COR-L47 (cell line): ENCODE results near the gene DNAAF1.

ENCODE experiments used
- DNase-seq: peaks from one replicate; lab custom pipeline; 2025; lab: John Stamatoyannopoulos, UW

The DNAAF1 gene

GRCh38 chr16:84124257-84125073 is 20.6 kb upstream of the DNAAF1 start:
- DNase-seq: no peak

GRCh38 chr16:84131117-84131516 is 14.0 kb upstream of the DNAAF1 start:
- DNase-seq: no peak

- no peak for DNase-seq
Measured at GRCh38 chr16:84132527-84133285, 12.4 kb upstream of the DNAAF1 start.

GRCh38 chr16:84136331-84137125 is 8.6 kb upstream of the DNAAF1 start:
- no peak for DNase-seq

GRCh38 chr16:84137287-84137686 is 7.8 kb upstream of the DNAAF1 start:
- DNase-seq: no peak

DNA sequence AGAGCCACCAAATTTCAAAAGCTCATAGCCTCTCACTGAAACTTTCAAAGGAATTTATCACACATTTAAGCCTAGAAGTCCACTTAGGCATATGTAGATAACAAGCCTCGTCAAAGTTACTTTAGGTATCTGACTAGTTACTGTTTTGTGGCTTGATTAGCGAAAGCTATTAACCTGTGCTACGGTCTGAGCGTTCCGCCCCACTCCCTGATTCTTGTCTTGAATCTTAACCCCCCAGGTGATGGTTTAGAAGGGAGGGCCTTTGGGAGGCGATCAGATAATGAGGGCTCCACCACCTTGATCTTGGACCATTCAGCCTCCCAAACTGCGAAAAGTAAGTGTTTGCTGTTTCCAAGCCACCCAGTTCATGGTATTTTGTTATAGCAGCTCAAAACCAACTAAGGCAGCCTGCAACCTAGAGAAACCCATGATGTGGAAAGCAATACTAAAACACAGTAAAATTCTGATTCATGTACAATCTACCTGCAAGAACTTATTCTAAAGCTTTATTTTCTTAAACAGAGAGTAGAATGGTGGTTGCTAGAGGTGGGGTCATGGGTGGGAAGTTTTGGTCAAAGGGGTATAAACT is 7.2 kb upstream of the DNAAF1 start:
- no peak for DNase-seq

DNA sequence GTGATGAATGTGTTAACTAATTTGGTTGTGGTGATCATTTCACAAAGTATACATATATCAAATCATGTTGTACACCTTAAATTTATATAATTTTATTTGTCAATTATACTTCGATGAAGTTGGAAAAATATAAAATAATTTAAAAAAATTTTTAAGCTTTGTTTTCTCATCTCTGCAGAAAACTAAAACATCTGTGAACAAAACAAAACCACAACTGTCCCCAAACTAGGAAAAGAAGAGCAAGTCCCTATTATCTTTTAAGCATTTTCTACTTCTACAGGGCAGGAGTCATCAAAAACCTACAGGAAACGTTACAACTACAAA is 6.6 kb upstream of the DNAAF1 start:
- no peak for DNase-seq

GRCh38 chr16:84138824-84139627 is 6.1 kb upstream of the DNAAF1 start:
- DNase-seq: no peak

DNA sequence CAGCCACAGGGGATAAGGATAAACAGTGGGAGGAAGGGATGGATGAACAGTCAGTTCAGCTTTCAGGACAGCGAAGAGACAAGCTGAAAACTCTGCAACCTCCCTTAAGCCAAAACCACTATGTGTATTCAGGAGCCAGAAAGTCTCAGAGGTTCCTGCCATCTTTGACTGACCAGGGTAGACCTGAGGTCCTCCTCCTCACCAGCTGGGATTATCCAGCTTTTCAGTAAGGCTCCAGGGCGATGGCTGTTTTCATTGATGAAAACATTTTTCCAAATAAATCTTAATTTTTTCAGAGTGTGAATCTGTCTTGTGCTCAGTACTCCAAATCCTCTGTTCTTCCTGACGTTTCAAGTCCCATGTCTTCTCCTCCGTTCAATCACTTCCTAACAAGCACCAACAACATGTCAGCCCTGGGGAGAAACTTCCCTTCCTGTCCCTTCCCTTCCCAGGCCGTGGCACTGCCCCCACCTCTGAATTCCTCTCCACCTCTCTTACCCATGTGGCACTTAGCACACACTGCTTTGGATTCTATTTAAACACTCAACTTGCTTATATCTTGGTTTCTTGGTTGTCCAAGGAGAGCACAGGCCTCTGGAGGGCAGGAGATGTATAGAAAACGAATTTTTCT is 5.4 kb upstream of the DNAAF1 start:
- no peak for DNase-seq

DNA sequence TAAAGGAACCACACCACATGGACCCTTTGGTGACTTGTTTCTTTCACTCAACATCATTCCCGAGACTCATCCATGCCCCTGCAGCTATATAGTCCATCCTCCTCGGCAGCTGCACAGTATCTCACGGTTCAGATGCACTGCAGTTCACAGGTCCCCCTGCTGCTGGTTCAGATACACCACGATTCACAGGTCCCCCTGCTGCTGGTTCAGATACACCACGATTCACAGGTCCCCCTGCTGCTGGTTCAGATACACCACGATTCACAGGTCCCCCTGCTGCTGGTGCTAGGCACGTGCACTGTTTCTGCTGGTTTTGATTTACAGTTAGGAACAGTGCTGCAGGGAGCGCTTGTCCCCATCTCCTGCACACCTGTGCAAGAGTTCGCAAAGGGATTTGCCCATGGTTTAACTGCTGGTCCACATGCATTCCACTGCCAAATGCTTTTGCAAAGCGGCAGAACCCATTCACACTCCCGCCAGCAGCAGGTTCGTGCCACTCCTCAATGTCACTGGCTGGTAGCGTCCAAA is 3.9 kb upstream of the DNAAF1 start:
- no peak for DNase-seq

- no peak for DNase-seq
Measured at GRCh38 chr16:84143081-84143480, 2.0 kb upstream of the DNAAF1 start.

- no peak for DNase-seq
Measured at GRCh38 chr16:84143784-84144199, 1.3 kb upstream of the DNAAF1 start.

GRCh38 chr16:84144209-84144858 is 774 bp upstream of the DNAAF1 start:
- DNase-seq: peak; percentile 22

- no peak for DNase-seq
Measured at GRCh38 chr16:84150926-84151325, 5.8 kb downstream of the DNAAF1 start.

- no peak for DNase-seq
Measured at GRCh38 chr16:84153660-84154214, 8.6 kb downstream of the DNAAF1 start.

DNA sequence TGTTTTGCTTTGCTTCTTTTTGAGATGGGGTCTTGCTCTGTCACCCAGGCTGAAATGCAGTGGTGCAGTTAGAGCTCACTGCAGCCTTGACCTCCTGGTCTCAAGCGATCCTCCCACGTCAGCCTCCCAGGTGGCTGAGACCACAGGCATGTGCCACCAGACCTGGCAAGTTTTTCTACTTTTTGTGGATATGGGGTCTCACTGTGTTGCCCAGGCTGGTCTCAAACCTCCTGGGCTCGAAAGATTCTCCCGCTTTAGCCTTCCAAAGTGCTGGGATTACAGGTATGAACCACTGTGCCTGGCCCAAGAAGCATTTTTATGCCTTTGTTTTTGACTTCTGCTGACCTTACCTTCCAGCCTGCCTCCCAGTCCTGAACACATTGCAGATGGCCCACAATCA is 10.1 kb downstream of the DNAAF1 start:
- DNase-seq: no peak

- no peak for DNase-seq
Measured at GRCh38 chr16:84155771-84156170, 10.7 kb downstream of the DNAAF1 start.

DNA sequence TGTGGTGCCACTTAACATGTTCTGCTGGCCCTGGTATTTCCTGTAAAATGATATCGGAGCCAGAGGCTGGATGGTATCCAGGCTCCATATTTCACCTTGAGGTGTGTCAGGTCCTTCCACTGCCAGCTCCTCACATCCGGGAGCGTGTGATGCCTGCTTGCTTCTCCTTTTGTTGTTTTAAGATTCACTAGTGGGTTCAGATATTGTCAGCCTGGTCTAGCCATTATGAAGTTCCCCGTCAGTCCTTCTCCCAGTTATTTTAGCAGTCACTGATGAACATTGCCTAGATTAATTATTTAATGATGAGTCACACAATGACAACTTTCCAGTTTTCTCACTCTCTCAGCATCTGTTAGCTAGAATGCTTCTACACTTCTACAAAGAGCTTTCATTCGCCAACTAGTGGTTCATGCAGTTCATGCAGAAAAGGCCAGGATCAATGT is 11.3 kb downstream of the DNAAF1 start:
- DNase-seq: no peak

GRCh38 chr16:84159007-84159406 is 13.9 kb downstream of the DNAAF1 start:
- no peak for DNase-seq

DNA sequence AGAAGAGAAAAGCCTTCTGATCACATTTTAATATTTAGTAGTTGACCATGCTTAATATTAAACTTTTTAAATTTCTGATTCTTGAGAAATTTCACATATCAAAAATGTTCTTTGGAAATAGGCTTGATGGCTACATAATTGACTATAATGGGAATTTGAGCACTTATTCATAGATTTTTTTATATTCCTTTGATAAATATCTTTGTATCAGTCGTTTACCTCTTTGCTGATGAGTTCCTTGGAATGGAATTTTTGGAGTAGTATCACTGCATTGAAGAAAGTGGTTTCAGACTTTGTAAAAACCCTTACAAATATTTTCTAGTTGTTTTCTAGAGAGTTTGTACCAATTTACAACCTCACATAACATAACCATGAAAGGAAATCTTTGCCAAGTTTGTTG is 14.7 kb downstream of the DNAAF1 start:
- no peak for DNase-seq
